HG03565 (cell line): Measurements from ENCODE around the gene SPOCK2.

Source experiments
- ATAC-seq: cut with Tn5 transposase; IDR thresholded peaks from one replicate; pipeline ENCODE4 v1.9.1; 2021; ENCODE audit warnings: mild to moderate bottlenecking, moderate library complexity; ENCODE audit not compliant: unreplicated experiment

Gene SPOCK2

GRCh38 chr10:72011976-72012512 is 76.3 kb downstream of the SPOCK2 start:
- ATAC-seq, result no peak

- ATAC-seq, result no peak
Observed at GRCh38 chr10:72011468-72011867, 76.9 kb downstream of the SPOCK2 start.

- ATAC-seq, result no peak
Observed at GRCh38 chr10:72011016-72011415, 77.3 kb downstream of the SPOCK2 start.

- no peak for ATAC-seq
Observed at GRCh38 chr10:72010234-72010973, 77.9 kb downstream of the SPOCK2 start.

- no peak for ATAC-seq
Observed at GRCh38 chr10:72009425-72010081, 78.8 kb downstream of the SPOCK2 start.

GRCh38 chr10:72009051-72009424 is 79.3 kb downstream of the SPOCK2 start:
- no peak for ATAC-seq
